Measurements from ENCODE around the gene PRAMEF15.
"Not testable (repeated sequence)": the region's sequence is repeated elsewhere in the genome, so short reads cannot be mapped to it uniquely, and the experiment has no call there.

- not testable (repeated sequence) for TF ChIP-seq CTCF (IDR thresholded peaks at IDR 0.05; ENCODE audit: low read length); EZH2 (optimal IDR thresholded peaks at IDR 0.05; ENCODE audit: low read depth, low read length)
These were observed 12.1 kb upstream of the PRAMEF15 start, which contains the start of gene PRAMEF33 for GRCh38 chr1:13303239-13303638.
